ENCODE measurements around the gene C1orf105. TPM values are rescaled to one million over a fixed set of nuclear protein-coding genes. Genes with fewer than 3 reads are reported as not detected.

C1orf105 gene
- total and polyA plus RNA-seq, 7 donors, result 0.18 to 17.3 (median 1.6) TPM; not detected in 1

DNA sequence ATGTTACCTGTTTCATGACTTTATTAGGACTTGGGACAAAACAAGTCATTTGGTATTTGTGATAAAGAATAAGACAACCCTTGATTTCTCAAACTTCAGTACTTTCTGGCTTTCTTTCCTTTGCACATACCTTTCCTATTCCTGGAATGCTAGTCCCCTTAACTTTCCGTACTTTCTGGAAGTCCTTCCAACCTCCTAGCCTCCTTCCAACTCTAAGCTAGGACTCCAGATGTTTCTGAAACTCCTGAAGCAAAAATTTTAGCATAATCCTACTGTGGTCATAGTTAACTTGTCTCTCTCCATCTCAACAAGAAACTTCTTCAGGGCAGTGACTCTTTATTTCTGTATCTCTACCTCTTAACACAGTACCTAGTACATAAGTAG is 19.8 kb upstream of the C1orf105 start:
- WGBS, 3 donors, result 29 to 54% (median 40%) methylated on average over 1 of the region's 1 CpG

DNA sequence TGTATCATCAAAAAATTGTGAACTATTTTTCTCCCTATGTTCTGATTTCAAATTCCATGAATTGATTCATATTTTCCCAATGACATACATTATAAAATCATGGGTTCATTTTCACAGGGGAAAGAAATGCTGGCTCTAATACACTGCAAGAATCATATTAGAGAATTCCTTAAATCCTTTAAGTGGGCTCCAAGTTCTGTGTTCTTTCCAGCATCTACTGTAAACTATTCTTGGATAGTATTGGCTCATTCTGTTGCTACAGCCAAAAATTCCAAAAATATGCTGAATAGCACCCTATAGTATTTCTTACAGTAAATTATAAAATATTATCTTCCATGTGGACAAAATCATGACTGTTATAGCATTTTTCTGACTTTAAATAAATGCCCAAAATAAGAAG is 19.0 kb upstream of the C1orf105 start:
- Histone ChIP-seq H3K4me1 (no peaks in the 10 kb centered on the region), H3K4me3 (no peak overlapping the region), H3K9me3 (no peaks in the 10 kb centered on the region), H3K27me3 (ENCODE audit: insufficient read depth in 3 of 3, low read length in 2 of 3) (no peaks in the 10 kb centered on the region), H3K27ac (no peak overlapping the region), H3K36me3 (ENCODE audit: insufficient read depth in 1 of 2, low read depth in 1 of 2) (no peaks in the 10 kb centered on the region)
- DNase-seq, result no peak
- ATAC-seq, result no peak
- intact Hi-C loops (cut with DNase I), result no loop called here
- TF ChIP-seq, protein P1, sequence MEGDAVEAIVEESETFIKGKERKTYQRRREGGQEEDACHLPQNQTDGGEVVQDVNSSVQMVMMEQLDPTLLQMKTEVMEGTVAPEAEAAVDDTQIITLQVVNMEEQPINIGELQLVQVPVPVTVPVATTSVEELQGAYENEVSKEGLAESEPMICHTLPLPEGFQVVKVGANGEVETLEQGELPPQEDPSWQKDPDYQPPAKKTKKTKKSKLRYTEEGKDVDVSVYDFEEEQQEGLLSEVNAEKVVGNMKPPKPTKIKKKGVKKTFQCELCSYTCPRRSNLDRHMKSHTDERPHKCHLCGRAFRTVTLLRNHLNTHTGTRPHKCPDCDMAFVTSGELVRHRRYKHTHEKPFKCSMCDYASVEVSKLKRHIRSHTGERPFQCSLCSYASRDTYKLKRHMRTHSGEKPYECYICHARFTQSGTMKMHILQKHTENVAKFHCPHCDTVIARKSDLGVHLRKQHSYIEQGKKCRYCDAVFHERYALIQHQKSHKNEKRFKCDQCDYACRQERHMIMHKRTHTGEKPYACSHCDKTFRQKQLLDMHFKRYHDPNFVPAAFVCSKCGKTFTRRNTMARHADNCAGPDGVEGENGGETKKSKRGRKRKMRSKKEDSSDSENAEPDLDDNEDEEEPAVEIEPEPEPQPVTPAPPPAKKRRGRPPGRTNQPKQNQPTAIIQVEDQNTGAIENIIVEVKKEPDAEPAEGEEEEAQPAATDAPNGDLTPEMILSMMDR (IDR thresholded peaks at IDR 0.05), result no peak

More for the DNA sequence above, 19.8 kb upstream of the C1orf105 start:
- Histone ChIP-seq H3K27me3 (ENCODE audit: insufficient read depth in 3 of 3, low read length in 2 of 3) (no peaks in the 10 kb centered on the region), H3K4me3 (no peak overlapping the region), H3K36me3 (ENCODE audit: insufficient read depth in 1 of 2, low read depth in 1 of 2) (no peaks in the 10 kb centered on the region), H3K4me1 (no peaks in the 10 kb centered on the region), H3K9me3 (no peaks in the 10 kb centered on the region), H3K27ac (no peak overlapping the region)
- DNase-seq (no peak), ATAC-seq (no peak)
- intact Hi-C loops (cut with DNase I), result no loop called here
- TF ChIP-seq, protein P1 (IDR thresholded peaks at IDR 0.05), result no peak

DNA sequence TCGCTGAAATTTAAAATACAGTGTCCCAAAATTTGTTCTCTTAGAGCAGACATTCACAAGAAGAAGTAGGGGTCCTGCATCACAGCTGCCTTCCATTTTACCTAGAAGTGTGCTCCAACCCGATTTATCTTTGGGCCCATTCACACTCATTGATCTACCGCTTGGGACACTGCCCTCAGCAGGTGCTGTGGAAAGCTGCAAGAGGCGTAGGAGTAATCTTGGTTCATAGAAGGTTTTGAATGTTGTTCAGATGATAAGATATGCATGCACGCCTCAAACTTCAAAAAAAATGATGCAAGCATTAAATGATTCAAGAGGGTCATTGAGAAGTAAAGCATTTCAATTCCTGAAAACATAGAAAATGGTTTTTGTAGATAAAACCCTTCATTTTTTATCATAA is 18.6 kb upstream of the C1orf105 start:
- WGBS, 3 donors, result 85 to 91% (median 91%) methylated on average over 5 of the region's 5 CpGs
- TF ChIP-seq, protein P1 (IDR thresholded peaks at IDR 0.05), result no peak
- no peak for ATAC-seq
- intact Hi-C loops (cut with DNase I), result no loop called here
- H3K27me3 ChIP-seq (ENCODE audit: insufficient read depth in 3 of 3, low read length in 2 of 3), result no peaks in the 10 kb centered on the region
- H3K4me3 ChIP-seq, result no peak overlapping the region
- no peaks in the 10 kb centered on the region for H3K4me1 ChIP-seq
- no peak for DNase-seq
- no peak overlapping the region for H3K27ac ChIP-seq
- H3K36me3 ChIP-seq (ENCODE audit: insufficient read depth in 1 of 2, low read depth in 1 of 2), result no peaks in the 10 kb centered on the region
- no peaks in the 10 kb centered on the region for H3K9me3 ChIP-seq

DNA sequence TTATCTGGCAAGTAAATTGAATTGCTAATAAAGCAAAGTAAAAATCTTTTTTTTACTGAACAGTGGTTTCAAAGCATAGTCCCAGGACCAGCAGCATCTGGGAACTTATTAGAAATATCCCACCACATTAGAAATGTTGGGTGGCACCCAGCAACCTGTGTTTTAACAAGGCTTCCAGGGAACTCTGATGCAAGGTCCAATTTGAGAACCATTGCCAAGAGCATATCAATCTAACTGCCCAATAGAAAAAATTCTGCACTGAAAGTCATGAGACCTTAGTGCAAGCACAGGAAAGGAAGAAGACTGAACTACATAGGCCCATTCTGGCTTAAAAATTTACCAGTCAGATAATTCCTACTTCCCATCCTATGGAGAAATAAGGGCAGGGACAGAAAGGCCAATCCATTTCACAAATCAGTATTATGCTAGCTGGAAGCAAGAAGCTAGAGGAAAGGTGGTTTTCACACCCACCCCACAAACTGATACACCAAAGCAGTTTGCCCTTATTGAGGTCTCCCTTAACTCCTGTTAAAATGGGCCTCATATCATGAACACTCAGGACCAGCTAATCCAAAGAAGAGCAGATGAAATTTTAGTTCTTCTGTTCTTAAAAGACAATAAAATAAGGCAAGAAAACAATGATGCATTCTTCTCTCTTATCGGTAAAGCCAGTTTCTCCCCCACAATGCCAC is 17.5 kb upstream of the C1orf105 start:
- WGBS, 3 donors, result 77 to 86% (median 85%) methylated on average over 1 of the region's 1 CpG
- Histone ChIP-seq H3K27ac (no peak overlapping the region), H3K27me3 (ENCODE audit: insufficient read depth in 3 of 3, low read length in 2 of 3) (no peaks in the 10 kb centered on the region), H3K36me3 (ENCODE audit: insufficient read depth in 1 of 2, low read depth in 1 of 2) (no peaks in the 10 kb centered on the region), H3K9me3 (no peaks in the 10 kb centered on the region), H3K4me1 (no peaks in the 10 kb centered on the region), H3K4me3 (no peak overlapping the region)
- TF ChIP-seq, protein P1 (IDR thresholded peaks at IDR 0.05), result no peak
- intact Hi-C loops (cut with DNase I), result no loop called here
- no peak for ATAC-seq
- DNase-seq, result no peak

DNA sequence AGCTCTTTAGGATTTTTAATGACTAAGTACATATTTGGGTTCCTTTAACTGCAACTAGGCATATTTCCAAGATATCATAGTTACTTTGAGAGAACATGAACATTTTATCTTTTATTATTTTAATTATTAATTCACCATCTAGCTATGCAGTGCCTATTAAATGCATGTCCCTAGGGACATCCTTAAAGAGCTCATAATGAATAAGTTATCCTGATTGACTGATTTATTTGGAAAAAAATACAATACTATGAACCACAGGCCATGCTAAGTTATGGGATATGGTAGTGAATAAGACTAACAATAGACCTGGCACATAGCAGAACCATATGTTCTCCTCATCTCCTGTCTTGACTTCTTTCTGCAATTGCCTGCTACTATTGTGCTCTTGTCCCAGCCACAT is 16.4 kb upstream of the C1orf105 start:
- no peak overlapping the region for H3K4me3 ChIP-seq
- no peaks in the 10 kb centered on the region for H3K9me3 ChIP-seq
- H3K27me3 ChIP-seq (ENCODE audit: insufficient read depth in 3 of 3, low read length in 2 of 3), result no peaks in the 10 kb centered on the region
- DNase-seq (no peak), ATAC-seq (no peak)
- no peaks in the 10 kb centered on the region for H3K36me3 ChIP-seq (ENCODE audit: insufficient read depth in 1 of 2, low read depth in 1 of 2)
- no peaks in the 10 kb centered on the region for H3K4me1 ChIP-seq
- TF ChIP-seq, protein P1 (IDR thresholded peaks at IDR 0.05), result no peak
- no peak overlapping the region for H3K27ac ChIP-seq
- intact Hi-C loops (cut with DNase I), result no loop called here

Data from psoas muscle (tissue), 8 donors.